DND-41 (cell line): ENCODE results near the gene PSMA6.

Source experiments
- ATAC-seq: fragments of 200-7000 bp; cut with Tn5 transposase; 3 replicates; pipeline ENCODE4 v1.9.1; 2021; ENCODE audit warnings: low read depth; ENCODE audit not compliant: insufficient read depth
- DNase-seq: peaks from one replicate; pipeline ENCODE4 v3.0.0-alpha.2; 2020
- H2AFZ ChIP-seq: 2 replicates; pipeline ENCODE4 v1.6.0; 2012; ENCODE audit warnings: low read depth, low read length
- H3K27ac ChIP-seq: 2 replicates; pipeline ENCODE4 v1.5.1; 2012; ENCODE audit warnings: low read length, inconsistent platforms
- H3K27me3 ChIP-seq: fragments of 200-600 bp; sonication (generic); 2 replicates; pipeline ENCODE4 v1.6.0; 2012; ENCODE audit warnings: low read length, mild to moderate bottlenecking, inconsistent platforms; ENCODE audit not compliant: insufficient read depth, poor library complexity
- H3K36me3 ChIP-seq: 2 replicates; pipeline ENCODE4 v1.5.1; 2012; ENCODE audit warnings: low read length, inconsistent platforms; ENCODE audit not compliant: insufficient read depth
- H3K4me1 ChIP-seq: 2 replicates; pipeline ENCODE4 v1.5.1; 2012; ENCODE audit warnings: mild to moderate bottlenecking, low read length; ENCODE audit not compliant: insufficient read depth
- H3K4me2 ChIP-seq: 2 replicates; pipeline ENCODE4 v1.6.0; 2012; ENCODE audit warnings: mild to moderate bottlenecking, moderate library complexity, low read length, inconsistent platforms; ENCODE audit not compliant: insufficient read depth
- H3K4me3 ChIP-seq, 2 experiments: fragments of 200-600 bp in 1 of 2; shearing (Covaris generic) in 1 of 2; 2 replicates each; pipeline ENCODE4 v1.5.1; 2012 to 2016; ENCODE audit warnings: inconsistent platforms in 2 of 2, low read length in 2 of 2, mild to moderate bottlenecking in 2 of 2, low read depth in 1 of 2, moderate library complexity in 1 of 2
- H3K79me2 ChIP-seq: 2 replicates; pipeline ENCODE4 v1.6.0; 2012; ENCODE audit warnings: low read length, inconsistent platforms; ENCODE audit not compliant: insufficient read depth
- H3K9ac ChIP-seq: 2 replicates; pipeline ENCODE4 v1.6.0; 2012; ENCODE audit warnings: low read depth, mild to moderate bottlenecking, inconsistent platforms, low read length, moderate library complexity
- H3K9me3 ChIP-seq: 2 replicates; pipeline ENCODE4 v1.5.1; 2012; ENCODE audit warnings: low read length, moderate library complexity, mild to moderate bottlenecking, inconsistent platforms; ENCODE audit not compliant: insufficient read depth, severe bottlenecking
- H4K20me1 ChIP-seq: 2 replicates; pipeline ENCODE4 v1.6.0; 2012; ENCODE audit warnings: low read length; ENCODE audit not compliant: insufficient read depth
- EZH2 ChIP-seq: IDR thresholded peaks from 3 replicates; pipeline ENCODE4 v1.6.1; 2012; ENCODE audit warnings: borderline replicate concordance, low read depth, mild to moderate bottlenecking, moderate library complexity, low read length, inconsistent platforms; ENCODE audit not compliant: severe bottlenecking
- TF ChIP-seq, protein P1 (sequence below): IDR thresholded peaks from 2 replicates; pipeline ENCODE4 v1.5.1; 2012; ENCODE audit warnings: borderline replicate concordance, low read length, moderate library complexity, mild to moderate bottlenecking; ENCODE audit not compliant: poor library complexity, severe bottlenecking; ENCODE audit errors: extremely low read depth

The PSMA6 gene

DNA sequence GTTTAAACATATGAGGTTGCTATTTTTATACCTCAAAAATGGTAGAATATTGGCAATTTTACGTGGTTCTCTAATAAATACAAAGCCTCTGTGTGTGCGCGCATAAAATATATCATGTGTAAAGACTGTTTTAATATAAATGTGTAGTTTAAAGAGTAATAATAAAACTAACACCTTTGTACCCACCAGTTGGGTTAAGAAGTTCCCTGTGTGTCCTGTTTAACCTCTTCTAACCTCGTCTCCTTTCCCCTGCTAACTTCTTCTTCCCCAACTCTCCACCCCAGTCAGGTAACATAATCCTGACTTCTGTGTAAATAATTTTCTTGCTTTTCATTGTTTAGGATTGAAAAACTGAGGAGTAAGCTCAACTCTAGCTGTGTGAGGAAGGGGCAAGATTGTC lies 47.6 kb upstream of the PSMA6 start:
- H3K27me3 ChIP-seq, result no peaks in the 10 kb centered on the region
- H4K20me1 ChIP-seq, result no peaks in the 10 kb centered on the region
- no peak overlapping the region for H2AFZ ChIP-seq
- H3K36me3 ChIP-seq, result no peaks in the 10 kb centered on the region; the same call in 1 of the 2 replicates
- TF ChIP-seq, protein P1, sequence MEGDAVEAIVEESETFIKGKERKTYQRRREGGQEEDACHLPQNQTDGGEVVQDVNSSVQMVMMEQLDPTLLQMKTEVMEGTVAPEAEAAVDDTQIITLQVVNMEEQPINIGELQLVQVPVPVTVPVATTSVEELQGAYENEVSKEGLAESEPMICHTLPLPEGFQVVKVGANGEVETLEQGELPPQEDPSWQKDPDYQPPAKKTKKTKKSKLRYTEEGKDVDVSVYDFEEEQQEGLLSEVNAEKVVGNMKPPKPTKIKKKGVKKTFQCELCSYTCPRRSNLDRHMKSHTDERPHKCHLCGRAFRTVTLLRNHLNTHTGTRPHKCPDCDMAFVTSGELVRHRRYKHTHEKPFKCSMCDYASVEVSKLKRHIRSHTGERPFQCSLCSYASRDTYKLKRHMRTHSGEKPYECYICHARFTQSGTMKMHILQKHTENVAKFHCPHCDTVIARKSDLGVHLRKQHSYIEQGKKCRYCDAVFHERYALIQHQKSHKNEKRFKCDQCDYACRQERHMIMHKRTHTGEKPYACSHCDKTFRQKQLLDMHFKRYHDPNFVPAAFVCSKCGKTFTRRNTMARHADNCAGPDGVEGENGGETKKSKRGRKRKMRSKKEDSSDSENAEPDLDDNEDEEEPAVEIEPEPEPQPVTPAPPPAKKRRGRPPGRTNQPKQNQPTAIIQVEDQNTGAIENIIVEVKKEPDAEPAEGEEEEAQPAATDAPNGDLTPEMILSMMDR, result no peak
- TF ChIP-seq EZH2, result no peak
- no peak overlapping the region for H3K9ac ChIP-seq
- no peak overlapping the region for H3K4me2 ChIP-seq
- ATAC-seq (no peak), DNase-seq (no peak)
- H3K4me3 ChIP-seq, result no peak overlapping the region
- no peaks in the 10 kb centered on the region for H3K4me1 ChIP-seq
- no peaks in the 10 kb centered on the region for H3K9me3 ChIP-seq
- no peaks in the 10 kb centered on the region for H3K79me2 ChIP-seq
- no peak overlapping the region; the same call in 1 of the 2 replicates for H3K27ac ChIP-seq

DNA sequence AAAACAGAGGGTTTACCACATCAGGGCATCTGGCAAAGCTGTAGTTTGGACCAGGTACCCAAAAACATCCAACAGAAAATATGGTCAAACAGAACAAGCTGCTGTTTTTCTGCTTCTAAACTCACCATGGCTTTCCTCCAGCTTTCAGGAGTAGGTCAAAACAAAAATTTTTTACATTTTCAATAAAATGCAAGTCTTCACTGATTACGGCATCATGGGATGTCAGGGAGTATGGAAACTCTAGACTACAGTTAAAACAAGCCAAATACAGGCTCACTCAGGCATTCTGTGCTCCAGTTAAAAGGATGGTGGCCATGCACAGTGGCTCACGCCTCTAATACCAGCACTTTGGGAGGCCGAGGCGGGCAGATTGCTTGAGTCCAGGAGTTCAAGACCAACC lies 47.1 kb upstream of the PSMA6 start:
- no peaks in the 10 kb centered on the region for H3K27me3 ChIP-seq
- ATAC-seq (no peak), DNase-seq (no peak)
- no peaks in the 10 kb centered on the region; the same call in 1 of the 2 replicates for H3K36me3 ChIP-seq
- no peak overlapping the region for H3K4me3 ChIP-seq
- no peaks in the 10 kb centered on the region for H3K9me3 ChIP-seq
- no peaks in the 10 kb centered on the region for H3K4me1 ChIP-seq
- no peaks in the 10 kb centered on the region for H4K20me1 ChIP-seq
- no peak overlapping the region for H3K27ac ChIP-seq
- no peaks in the 10 kb centered on the region for H3K79me2 ChIP-seq
- H3K4me2 ChIP-seq, result no peak overlapping the region
- TF ChIP-seq EZH2, result no peak
- TF ChIP-seq, protein P1, result no peak
- H2AFZ ChIP-seq, result no peak overlapping the region
- H3K9ac ChIP-seq, result no peak overlapping the region

- no peak overlapping the region for H2AFZ ChIP-seq
- ATAC-seq (peak; percentile 64), DNase-seq (no peak)
- no peaks in the 10 kb centered on the region for H3K27me3 ChIP-seq
- no peak overlapping the region for H3K4me3 ChIP-seq
- H3K4me1 ChIP-seq, result no peaks in the 10 kb centered on the region
- no peak overlapping the region for H3K27ac ChIP-seq
- no peaks in the 10 kb centered on the region; the same call in 1 of the 2 replicates for H3K36me3 ChIP-seq
- no peaks in the 10 kb centered on the region for H4K20me1 ChIP-seq
- H3K9me3 ChIP-seq, result no peaks in the 10 kb centered on the region
- TF ChIP-seq, protein P1, result no peak
- TF ChIP-seq EZH2, result no peak
- no peak overlapping the region for H3K4me2 ChIP-seq
- no peaks in the 10 kb centered on the region for H3K79me2 ChIP-seq
- no peak overlapping the region for H3K9ac ChIP-seq
Observed at GRCh38 chr14:35247777-35248475, 44.3 kb upstream of the PSMA6 start.
